Colon (tissue), 2 donors: Measurements from ENCODE around the gene GLRA1.
"Not testable (repeated sequence)": the region's sequence is repeated elsewhere in the genome, so short reads cannot be mapped to it uniquely, and the experiment has no call there.

Experiments
- FAIRE-seq: peaks from 2 replicates; lab custom pipeline; 2012; peaks lifted over from hg19 to GRCh38; lab: Jason Lieb, UNC
- donor health status: control.
- donor health status: control.

The GLRA1 gene

GRCh38 chr5:151913425-151913824, 11.2 kb downstream of the GLRA1 start:
- no peak for FAIRE-seq

DNA sequence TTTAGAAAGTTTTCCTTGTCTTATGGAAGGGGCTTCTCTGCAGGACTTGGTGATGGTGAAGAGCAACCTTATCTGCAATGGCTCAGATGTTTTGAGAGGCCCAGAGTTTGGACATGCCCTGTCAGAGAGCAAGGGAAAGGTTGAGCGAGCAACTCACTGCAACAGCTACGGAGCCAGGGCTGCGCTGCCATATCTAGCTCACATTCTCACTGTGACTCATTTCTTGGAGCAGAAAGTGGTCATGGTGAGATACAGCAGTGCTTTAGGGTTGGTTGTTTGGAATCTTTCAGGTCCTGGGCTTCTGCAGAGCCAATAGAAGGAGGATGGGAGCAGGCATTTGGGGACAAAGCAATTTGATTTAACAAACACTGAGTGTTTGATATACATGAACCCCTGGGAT, 12.3 kb downstream of the GLRA1 start:
- FAIRE-seq: no peak

- FAIRE-seq: no peak
Measured at GRCh38 chr5:151911011-151911410, 13.6 kb downstream of the GLRA1 start.

DNA sequence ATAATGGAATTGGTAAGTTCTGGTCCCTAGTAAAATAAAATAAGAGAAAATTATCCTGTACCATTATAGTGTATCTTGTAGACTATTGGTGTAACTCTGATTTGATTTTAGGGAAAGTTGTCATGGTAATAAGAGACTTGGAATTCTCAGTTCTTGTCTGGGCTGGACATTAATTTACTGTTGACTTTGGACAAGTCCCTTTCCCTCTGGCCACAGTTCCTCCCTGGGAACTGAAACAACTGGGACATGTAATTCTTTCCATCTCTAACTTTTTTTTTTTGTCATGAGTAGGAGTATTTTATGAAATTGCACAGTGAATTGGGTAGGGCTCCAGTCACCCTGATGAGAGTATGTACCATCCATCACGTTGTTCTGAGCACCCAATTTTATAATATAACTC, 15.0 kb downstream of the GLRA1 start:
- FAIRE-seq: no peak

- no peak for FAIRE-seq
Measured at GRCh38 chr5:151906246-151906645, 18.4 kb downstream of the GLRA1 start.

- FAIRE-seq: no peak
Measured at GRCh38 chr5:151905557-151905961, 19.1 kb downstream of the GLRA1 start.

- FAIRE-seq: no peak
Measured at GRCh38 chr5:151904909-151905308, 19.7 kb downstream of the GLRA1 start.

- no peak for FAIRE-seq
Measured at GRCh38 chr5:151904127-151904526, 20.5 kb downstream of the GLRA1 start.

- FAIRE-seq: no peak
Measured at GRCh38 chr5:151903243-151903653, 21.4 kb downstream of the GLRA1 start.

- FAIRE-seq: no peak
Measured at GRCh38 chr5:151902215-151902614, 22.4 kb downstream of the GLRA1 start.

GRCh38 chr5:151901611-151902010, 23.0 kb downstream of the GLRA1 start:
- no peak for FAIRE-seq

DNA sequence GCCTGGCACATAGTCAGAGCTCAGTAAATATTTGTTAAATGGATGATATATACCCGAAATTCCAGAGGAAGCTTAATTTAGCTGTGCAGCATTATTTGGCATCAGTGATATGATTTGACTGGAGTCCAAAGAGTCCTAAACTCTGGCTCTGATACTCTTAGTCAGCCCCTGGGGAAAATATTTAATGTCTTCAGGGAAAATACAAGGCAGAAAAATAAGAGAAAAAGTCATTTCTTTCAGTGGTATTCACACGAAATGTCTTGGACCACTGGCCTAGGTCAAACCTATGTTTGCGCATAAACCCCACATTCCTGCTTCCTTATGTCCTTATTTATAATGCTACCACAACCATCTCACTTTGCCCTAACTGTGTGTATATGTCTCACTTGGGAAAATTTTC, 23.8 kb downstream of the GLRA1 start:
- no peak for FAIRE-seq

DNA sequence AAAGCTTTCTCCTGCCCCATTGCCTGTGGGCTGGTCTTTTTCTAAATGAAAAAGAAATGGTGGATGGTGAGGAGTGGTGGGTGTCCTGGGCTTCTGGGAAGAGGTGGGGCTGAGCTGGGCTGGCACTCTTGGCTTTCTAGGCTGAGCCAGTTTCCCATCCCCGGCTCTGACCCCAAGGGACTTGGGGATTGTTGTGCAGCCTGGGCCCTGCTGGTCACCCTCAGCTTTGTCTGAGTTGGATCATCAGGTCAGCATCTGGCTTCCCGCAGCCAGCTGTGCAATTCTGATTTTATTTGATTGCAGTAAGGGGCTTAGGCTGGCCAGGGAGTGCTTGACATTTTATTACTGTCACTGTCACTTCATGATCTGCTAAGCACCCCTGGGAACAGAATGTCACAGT, 25.3 kb downstream of the GLRA1 start:
- FAIRE-seq: no peak

DNA sequence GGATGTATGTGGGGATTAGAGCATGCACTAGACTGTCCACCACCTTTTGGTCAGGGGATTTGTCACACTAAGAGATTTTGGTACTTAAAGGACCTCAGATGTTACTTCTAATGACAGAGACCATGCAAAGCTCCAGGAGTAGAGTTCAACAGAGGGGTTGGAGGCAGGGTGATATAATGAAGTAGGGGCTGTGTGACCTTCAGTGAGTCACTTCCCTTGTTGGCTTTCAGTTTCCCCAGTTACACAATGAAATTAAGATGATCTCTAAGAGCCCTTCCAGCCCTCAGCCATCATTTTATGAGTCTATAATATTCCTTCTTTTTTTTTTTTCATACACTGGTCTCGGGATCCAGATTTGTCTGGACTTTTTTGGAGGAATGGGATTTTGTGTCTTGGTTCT, 26.8 kb downstream of the GLRA1 start:
- FAIRE-seq: no peak

GRCh38 chr5:151897020-151897552, 27.6 kb downstream of the GLRA1 start:
- FAIRE-seq: no peak

GRCh38 chr5:151896031-151896691, 28.5 kb downstream of the GLRA1 start:
- FAIRE-seq: no peak

- FAIRE-seq: no peak
Measured at GRCh38 chr5:151895660-151896030, 29.0 kb downstream of the GLRA1 start.

- FAIRE-seq: not testable (repeated sequence)
Measured at GRCh38 chr5:151893485-151893884, 31.2 kb downstream of the GLRA1 start.

DNA sequence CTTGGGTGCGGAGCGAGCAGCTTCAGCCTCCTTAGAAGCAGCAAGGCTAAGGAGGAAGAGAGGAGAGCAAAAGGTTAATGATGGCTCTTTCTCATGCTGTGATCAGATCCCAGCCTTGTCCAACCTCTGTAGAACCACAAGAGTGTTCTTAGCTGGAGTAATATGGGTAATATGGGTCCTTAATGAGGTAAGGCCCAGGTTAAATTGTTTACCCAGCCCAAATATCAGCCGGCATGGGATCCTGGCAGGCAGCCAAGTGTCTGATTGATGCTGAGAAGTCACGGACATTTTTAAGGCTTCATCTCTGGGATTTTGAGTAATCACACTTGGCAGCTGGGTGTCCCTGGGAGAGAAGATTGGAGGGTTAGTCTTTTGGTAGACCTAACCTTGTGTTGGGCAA, 32.3 kb downstream of the GLRA1 start:
- FAIRE-seq: no peak

DNA sequence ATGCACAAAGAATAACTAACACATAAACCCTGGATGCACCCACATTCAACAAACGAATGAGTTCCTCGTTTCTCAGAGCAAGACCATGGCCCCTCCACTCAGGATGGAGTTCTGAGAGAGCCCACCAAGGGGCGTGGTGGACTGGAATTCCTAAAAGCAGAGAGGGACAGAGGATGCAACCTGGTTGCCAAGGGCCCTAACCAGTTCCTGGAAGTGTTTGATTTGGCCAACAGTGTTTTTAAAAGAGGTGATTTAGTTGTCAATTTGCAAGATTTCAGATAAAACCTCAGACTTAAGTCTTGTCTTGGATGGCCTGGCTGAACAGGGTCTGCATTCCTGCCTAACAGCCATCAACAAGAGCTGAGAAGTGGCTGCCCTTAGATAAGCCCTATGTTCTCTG, 34.4 kb downstream of the GLRA1 start:
- no peak for FAIRE-seq

GRCh38 chr5:151889614-151890013, 35.0 kb downstream of the GLRA1 start:
- FAIRE-seq: no peak

DNA sequence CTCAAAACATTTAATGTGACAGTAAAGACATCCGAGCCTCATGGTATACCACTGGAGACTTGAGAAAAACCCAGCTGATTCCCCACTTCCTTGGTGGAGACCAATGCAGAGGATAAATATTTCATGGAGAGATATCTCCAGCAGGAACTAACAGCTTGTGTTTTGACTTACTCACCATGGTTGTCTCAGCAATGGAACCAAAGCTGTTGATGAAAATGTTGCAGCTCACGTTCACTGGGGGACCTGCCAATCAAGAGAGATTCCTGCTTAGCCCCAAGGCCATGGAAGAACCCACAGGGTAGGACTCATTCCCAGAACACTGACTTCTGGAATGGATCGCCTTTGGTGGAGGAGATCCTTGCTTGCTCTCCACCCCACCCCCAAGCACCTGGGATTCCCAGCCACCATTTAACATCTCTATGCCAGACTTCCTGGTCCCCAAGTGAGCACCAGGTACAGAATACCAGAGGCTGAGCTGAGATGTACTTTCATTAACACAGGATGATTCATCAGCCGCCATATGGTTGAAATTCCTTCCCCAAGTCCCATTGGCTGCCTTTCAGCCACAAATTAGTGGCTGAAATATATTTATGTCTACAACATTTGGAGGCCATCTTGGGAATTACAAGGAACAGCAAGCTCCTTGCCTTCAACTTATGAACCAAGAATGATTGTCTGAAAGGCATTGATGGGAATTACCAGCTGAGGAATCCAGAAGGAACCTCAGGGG, 37.9 kb downstream of the GLRA1 start:
- FAIRE-seq: no peak

- FAIRE-seq: no peak
Measured at GRCh38 chr5:151885138-151885908, 39.3 kb downstream of the GLRA1 start.
